AG10803 (cell line): ENCODE measurements around the gene ITGA1.
A peak's percentile ranks its signal among the peaks of the same experiment; 100 is the strongest.

Experiments used
- DNase-seq: peaks from one replicate; pipeline ENCODE4 v3.0.0; 2010; ENCODE audit warnings: low read depth
- H3K4me3 ChIP-seq: 2 replicates; pipeline ENCODE4 v1.5.1; 2011; ENCODE audit warnings: mild to moderate bottlenecking, low read length, control low read depth
- TF ChIP-seq, protein P1 (sequence below): conservative IDR thresholded peaks from 2 replicates; pipeline ENCODE4 v1.5.1; 2011; ENCODE audit warnings: mild to moderate bottlenecking, low read length, control low read depth, inconsistent platforms

Gene ITGA1

GRCh38 chr5:52920929-52921328 lies 133.2 kb downstream of the ITGA1 start:
- peak; percentile 30 for DNase-seq
- TF ChIP-seq, protein P1, sequence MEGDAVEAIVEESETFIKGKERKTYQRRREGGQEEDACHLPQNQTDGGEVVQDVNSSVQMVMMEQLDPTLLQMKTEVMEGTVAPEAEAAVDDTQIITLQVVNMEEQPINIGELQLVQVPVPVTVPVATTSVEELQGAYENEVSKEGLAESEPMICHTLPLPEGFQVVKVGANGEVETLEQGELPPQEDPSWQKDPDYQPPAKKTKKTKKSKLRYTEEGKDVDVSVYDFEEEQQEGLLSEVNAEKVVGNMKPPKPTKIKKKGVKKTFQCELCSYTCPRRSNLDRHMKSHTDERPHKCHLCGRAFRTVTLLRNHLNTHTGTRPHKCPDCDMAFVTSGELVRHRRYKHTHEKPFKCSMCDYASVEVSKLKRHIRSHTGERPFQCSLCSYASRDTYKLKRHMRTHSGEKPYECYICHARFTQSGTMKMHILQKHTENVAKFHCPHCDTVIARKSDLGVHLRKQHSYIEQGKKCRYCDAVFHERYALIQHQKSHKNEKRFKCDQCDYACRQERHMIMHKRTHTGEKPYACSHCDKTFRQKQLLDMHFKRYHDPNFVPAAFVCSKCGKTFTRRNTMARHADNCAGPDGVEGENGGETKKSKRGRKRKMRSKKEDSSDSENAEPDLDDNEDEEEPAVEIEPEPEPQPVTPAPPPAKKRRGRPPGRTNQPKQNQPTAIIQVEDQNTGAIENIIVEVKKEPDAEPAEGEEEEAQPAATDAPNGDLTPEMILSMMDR: peak; percentile 15
- H3K4me3 ChIP-seq: no peak overlapping the region

DNA sequence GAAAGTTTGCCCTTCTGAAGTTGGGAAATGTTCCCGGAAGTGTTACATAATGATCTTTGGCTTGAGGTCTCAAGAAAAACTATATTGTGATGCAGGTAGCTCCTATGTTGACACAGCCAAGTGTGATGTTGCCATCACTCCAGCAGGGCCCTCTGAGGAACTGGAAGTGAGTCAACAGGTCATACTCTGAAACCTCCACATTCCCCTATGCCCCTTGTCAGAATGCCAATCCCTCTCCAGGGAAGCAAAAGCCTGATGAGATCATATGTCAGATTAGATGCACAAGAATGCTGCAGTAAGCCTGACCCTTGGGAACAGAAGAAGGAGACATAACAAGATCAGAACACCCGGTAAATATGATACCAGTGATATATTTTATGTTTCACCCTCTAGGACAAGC lies 134.7 kb downstream of the ITGA1 start:
- peak; percentile 88 for DNase-seq
- TF ChIP-seq, protein P1: no peak

GRCh38 chr5:52924456-52924855 lies 136.7 kb downstream of the ITGA1 start:
- H3K4me3 ChIP-seq: no peak overlapping the region
- TF ChIP-seq, protein P1: no peak
- no peak for DNase-seq

More for the DNA sequence above, 134.7 kb downstream of the ITGA1 start:
- no peak overlapping the region for H3K4me3 ChIP-seq

- TF ChIP-seq, protein P1: no peak
- no peak for DNase-seq
- no peak overlapping the region for H3K4me3 ChIP-seq
These were observed 137.3 kb downstream of the ITGA1 start for GRCh38 chr5:52925001-52925400.

GRCh38 chr5:52928689-52929088 lies 141.0 kb downstream of the ITGA1 start:
- no peak for DNase-seq
- no peak overlapping the region for H3K4me3 ChIP-seq
- TF ChIP-seq, protein P1: no peak

DNA sequence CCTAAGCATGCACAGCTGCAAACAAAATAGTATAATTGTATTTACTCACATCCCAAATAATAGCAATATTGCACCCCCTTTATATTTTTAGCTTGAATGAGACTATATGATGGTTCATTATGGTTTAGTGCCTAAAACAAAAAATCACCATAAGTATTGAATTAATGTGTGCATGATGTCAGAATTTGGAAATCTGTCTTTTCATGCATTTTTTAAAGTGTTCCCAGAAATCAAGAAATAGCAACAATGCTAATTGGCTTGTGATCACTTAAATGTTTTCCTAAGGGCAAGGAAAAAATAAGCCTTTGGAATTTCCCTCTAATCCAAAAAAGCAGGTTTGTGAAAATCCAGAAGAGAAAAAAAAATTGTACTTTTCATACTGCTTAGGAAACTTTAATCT lies 150.5 kb downstream of the ITGA1 start:
- H3K4me3 ChIP-seq: no peak overlapping the region
- DNase-seq: peak; percentile 19
- TF ChIP-seq, protein P1: no peak

DNA sequence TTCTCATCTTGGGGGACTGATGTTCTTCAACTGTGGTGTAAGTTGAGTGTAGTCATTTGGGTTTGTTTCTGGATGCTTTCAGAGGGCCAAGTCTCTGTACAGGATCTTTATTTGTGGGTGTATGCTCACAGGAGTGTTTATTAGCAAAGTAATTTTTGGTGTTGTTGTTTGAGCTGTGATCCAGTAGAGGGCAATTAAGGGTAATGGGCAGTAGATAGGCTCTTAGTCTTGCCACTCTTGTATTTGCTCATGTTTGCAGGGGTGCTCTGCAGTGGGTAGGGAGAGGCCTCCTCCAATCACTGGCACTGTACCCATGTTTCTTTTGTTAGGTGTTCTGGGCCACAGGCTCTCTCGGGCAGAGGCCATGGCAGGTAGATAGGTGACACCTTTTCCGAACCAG lies 155.6 kb downstream of the ITGA1 start:
- no peak for DNase-seq
- TF ChIP-seq, protein P1: peak; percentile 30
- no peak overlapping the region for H3K4me3 ChIP-seq
